Colonic mucosa (tissue), 4 donors: Measurements from ENCODE around the gene ARL6IP1. TPM values are rescaled to one million over a fixed set of nuclear protein-coding genes. Genes with fewer than 3 reads are reported as not detected.
"Not testable (repeated sequence)": the region's sequence is repeated elsewhere in the genome, so short reads cannot be mapped to it uniquely, and the experiment has no call there.

Experiments used
- DNase-seq: peaks from one replicate; pipeline ENCODE4 v3.0.0-alpha.2; 2020
- H3K27ac ChIP-seq: fragments of 200-600 bp; one replicate; pipeline ENCODE4 v1.8.0; 2021
- H3K27me3 ChIP-seq: fragments of 200-600 bp; one replicate; pipeline ENCODE4 v1.8.0; 2021
- H3K36me3 ChIP-seq: fragments of 200-600 bp; one replicate; pipeline ENCODE4 v1.8.0; 2021
- H3K4me1 ChIP-seq: fragments of 200-600 bp; one replicate; pipeline ENCODE4 v1.8.0; 2021; ENCODE audit warnings: mild to moderate bottlenecking
- H3K4me3 ChIP-seq: fragments of 200-600 bp; one replicate; pipeline ENCODE4 v1.8.0; 2021
- H3K9ac ChIP-seq, 2 donors: one replicate each; pipeline ENCODE4 v1.7.0; 2013; ENCODE audit warnings: control low read depth in 2 of 2, low read depth in 2 of 2, low read length in 2 of 2
- H3K9me3 ChIP-seq: fragments of 200-600 bp; one replicate; pipeline ENCODE4 v1.8.0; 2021
- CTCF ChIP-seq: fragments of 200-600 bp; IDR thresholded peaks from one replicate; pipeline ENCODE4 v1.8.0; 2022; ENCODE audit warnings: antibody characterized with exemption, mild to moderate bottlenecking
- intact Hi-C: fragments of 100-400 bp; cut with DNase I; formaldehyde crosslinking; loops from one replicate; pipeline ENCODE4 v1.14.1; 2022
- total RNA-seq, 2 donors: library from RNA; stranded (reverse); fragmentation: NEBNext Ultra II Directional in 1 of 2; extraction: Animal tissue kit (Norgen Biotek cat#: 25700) in 1 of 2; gene quantifications; one replicate each; pipeline ENCODE4 v1.2.1, GENCODE V29; 2021
- donor health status: healthy.
- donor health status: DM: no; HTN: no; CAD: no.
- donor health status: DM: no; HTN: no; CAD: no.

ARL6IP1 gene
- total RNA-seq, 2 donors from 2014 or later = 205 to 251 TPM

GRCh38 chr16:18777664-18778063, 23.7 kb downstream of the ARL6IP1 start:
- H3K27me3 ChIP-seq, H3K36me3 ChIP-seq, H3K4me3 ChIP-seq, H3K9ac ChIP-seq, intact Hi-C loops, DNase-seq, H3K27ac ChIP-seq, H3K4me1 ChIP-seq, H3K9me3 ChIP-seq: not testable (repeated sequence)

DNA sequence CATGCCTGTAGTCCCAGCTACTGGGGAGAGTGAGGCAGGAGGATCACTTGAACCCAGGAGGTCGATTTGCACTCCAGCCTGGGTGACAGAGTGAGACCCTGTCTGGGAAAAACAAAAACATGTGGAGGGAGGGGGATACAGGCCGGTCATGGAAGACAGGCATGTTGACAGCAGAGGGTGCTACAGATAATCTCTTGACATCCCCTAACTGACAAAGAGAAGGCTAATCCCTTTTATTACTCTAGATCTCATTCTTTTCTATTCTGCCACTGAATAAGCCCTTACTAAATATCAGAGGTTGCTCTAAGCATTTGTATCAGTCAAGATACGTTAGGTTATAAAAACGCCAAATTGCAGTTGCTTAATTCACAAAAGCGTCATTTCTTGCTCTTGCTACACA, 25.0 kb downstream of the ARL6IP1 start:
- H3K36me3 ChIP-seq, H3K27ac ChIP-seq, H3K4me3 ChIP-seq, intact Hi-C loops, H3K9me3 ChIP-seq, H3K27me3 ChIP-seq, DNase-seq, H3K4me1 ChIP-seq, H3K9ac ChIP-seq: not testable (repeated sequence)

- H3K9ac ChIP-seq, H3K36me3 ChIP-seq, H3K4me1 ChIP-seq, DNase-seq, H3K4me3 ChIP-seq, H3K27ac ChIP-seq, H3K27me3 ChIP-seq, H3K9me3 ChIP-seq, intact Hi-C loops: not testable (repeated sequence)
These were observed 26.7 kb downstream of the ARL6IP1 start for GRCh38 chr16:18774651-18775050.

GRCh38 chr16:18772171-18772570, 29.2 kb downstream of the ARL6IP1 start:
- H3K27ac ChIP-seq, DNase-seq, H3K9ac ChIP-seq, H3K9me3 ChIP-seq, H3K36me3 ChIP-seq, H3K4me3 ChIP-seq, H3K27me3 ChIP-seq, intact Hi-C loops, H3K4me1 ChIP-seq: not testable (repeated sequence)

DNA sequence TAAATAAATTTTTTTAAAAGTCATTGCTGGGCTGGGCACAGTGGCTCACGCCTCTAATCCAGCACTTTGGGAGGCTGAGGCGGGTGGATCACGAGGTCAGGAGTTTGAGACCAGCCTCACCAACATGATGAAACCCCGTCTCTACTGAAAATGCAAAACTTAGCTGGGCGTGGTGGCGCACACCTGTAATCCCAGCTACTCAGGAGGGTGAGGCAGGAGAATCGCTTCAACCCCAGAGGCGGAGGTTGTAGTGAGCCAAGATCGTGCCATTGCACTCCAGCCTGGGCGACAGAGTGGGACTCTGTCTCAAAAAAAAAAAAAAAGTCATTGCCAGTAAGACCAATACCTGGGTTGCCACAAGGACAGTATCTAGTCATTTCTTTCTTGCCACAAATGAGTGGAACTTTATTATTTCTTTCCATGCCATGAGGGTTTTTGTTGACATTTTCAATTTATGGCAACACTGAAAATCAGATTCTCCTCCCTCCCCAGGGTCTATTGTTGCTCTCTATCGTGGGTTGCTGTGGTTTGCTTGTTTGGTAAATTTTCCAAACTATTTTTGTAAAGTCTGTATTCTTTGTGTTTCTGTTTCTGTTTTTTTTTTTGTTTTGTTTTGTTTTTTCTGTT, 30.9 kb downstream of the ARL6IP1 start:
- H3K4me3 ChIP-seq, H3K9me3 ChIP-seq, DNase-seq, H3K4me1 ChIP-seq, intact Hi-C loops, H3K27me3 ChIP-seq, H3K36me3 ChIP-seq, H3K27ac ChIP-seq, H3K9ac ChIP-seq: not testable (repeated sequence)

GRCh38 chr16:18767217-18767616, 34.1 kb downstream of the ARL6IP1 start:
- H3K4me3 ChIP-seq, H3K27ac ChIP-seq, H3K36me3 ChIP-seq, H3K9me3 ChIP-seq, H3K9ac ChIP-seq, H3K4me1 ChIP-seq, intact Hi-C loops, DNase-seq, H3K27me3 ChIP-seq: not testable (repeated sequence)

DNA sequence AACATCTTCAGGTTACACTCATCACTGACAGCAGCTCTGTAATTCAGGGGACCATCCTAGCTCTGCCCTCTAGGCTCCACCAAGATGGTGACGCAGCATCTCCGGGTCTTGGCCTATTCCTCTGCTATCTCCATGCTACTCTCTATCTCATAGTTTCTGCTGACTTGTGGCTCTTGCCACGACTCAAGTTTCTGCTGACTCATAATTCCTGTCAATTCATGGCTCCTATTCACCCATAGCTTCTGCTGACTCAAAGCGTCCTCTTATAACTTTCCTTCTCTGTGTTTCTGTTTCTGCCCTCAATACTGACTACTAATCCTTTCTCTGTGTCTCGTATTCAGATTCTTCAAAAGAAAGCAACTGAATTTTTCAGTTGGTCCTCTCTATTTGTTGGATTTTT, 38.6 kb downstream of the ARL6IP1 start:
- H3K9me3 ChIP-seq, H3K4me3 ChIP-seq, H3K9ac ChIP-seq, H3K4me1 ChIP-seq, intact Hi-C loops, DNase-seq, H3K27ac ChIP-seq, H3K27me3 ChIP-seq, H3K36me3 ChIP-seq: not testable (repeated sequence)

DNA sequence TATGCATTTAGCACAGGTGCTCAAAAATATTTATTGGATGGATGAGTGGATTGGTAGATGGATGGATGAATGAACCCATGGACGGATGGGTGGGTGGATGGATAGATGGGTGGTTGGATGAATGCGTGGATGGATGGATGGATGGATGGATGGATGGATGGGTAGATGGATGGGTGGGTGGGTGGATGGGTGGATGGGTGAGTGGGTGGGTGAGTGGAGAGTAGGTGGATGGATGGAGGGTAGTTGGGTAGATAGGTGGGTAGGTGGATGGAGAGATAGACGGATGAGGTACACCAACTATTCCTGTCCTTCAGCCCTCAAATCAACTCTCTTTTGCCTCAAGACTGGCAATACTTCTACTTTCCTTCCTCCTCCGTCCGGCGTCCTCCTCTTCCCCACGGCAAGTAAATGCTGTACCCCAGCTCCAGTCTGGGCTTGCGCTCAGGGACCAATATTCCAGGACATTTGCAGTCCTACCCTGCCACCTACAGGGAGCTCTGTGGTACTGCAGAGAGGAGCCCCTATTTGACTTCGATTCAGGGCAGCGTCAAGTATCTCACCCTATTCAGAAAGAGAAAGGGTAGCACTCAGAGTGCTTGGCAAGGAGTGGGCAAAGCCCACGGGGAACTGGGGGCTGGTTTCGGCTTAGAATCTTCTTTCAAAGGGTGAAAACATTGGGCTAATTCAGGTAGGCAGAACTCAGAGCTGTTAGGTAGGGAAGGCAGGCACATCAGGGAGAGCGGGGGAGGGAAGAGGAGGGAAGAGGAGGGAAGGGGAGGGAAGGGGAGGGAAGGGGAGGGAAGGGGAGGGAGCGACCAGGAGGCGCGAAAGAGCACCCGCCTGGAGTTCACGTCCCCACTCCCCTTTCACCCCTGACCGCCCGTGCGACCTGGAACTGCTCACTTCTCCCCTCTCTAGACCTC, 41.5 kb downstream of the ARL6IP1 start:
- H3K4me1 ChIP-seq, intact Hi-C loops, H3K27me3 ChIP-seq, H3K36me3 ChIP-seq, H3K9ac ChIP-seq, H3K9me3 ChIP-seq, H3K27ac ChIP-seq, H3K4me3 ChIP-seq: not testable (repeated sequence)
- DNase-seq = peak; percentile 53
- TF ChIP-seq CTCF = peak; percentile 69

GRCh38 chr16:18757960-18758660, 43.2 kb downstream of the ARL6IP1 start:
- DNase-seq, H3K27ac ChIP-seq, intact Hi-C loops, H3K9me3 ChIP-seq, H3K9ac ChIP-seq, H3K36me3 ChIP-seq, H3K27me3 ChIP-seq, H3K4me3 ChIP-seq, H3K4me1 ChIP-seq: not testable (repeated sequence)

DNA sequence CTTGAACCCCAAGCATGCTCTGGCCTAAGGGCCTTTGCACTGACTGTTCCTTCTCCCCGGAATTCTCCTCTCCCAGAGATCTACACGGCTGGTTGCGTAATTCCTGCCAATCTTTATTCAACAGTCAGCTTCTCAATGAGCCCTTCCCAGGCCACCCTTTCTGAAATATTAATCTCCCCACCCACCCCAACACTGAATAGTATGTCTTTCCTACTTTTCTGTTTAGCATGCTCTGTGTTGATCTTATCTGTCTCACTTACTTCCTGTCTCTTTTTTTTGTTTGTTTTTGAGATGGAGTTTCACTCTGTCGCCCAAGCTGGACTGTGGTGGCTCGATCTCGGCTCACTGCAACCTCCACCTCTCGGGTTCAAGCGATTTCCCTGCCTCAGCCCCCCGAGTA, 44.7 kb downstream of the ARL6IP1 start:
- H3K27ac ChIP-seq, H3K9ac ChIP-seq, DNase-seq, intact Hi-C loops, H3K4me3 ChIP-seq, H3K9me3 ChIP-seq, H3K4me1 ChIP-seq, H3K27me3 ChIP-seq, H3K36me3 ChIP-seq: not testable (repeated sequence)

GRCh38 chr16:18742870-18743269, 58.5 kb downstream of the ARL6IP1 start:
- DNase-seq, H3K27ac ChIP-seq, H3K4me3 ChIP-seq, intact Hi-C loops, H3K9me3 ChIP-seq, H3K4me1 ChIP-seq, H3K36me3 ChIP-seq, H3K27me3 ChIP-seq, H3K9ac ChIP-seq: not testable (repeated sequence)
